C4-2B (cell line): ENCODE data around the gene ELFN1.
"Not testable (repeated sequence)": the region's sequence is repeated elsewhere in the genome, so short reads cannot be mapped to it uniquely, and the experiment has no call there.

ENCODE experiments used
- H3K27ac ChIP-seq: fragments of 450-650 bp; 2 replicates; pipeline ENCODE4 v1.5.1; 2017
- ZFX ChIP-seq: fragments of 450-650 bp; IDR thresholded peaks from 2 replicates; pipeline ENCODE4 v1.6.1; 2017
- TF ChIP-seq, protein P1 (sequence below): fragments of 450-650 bp; conservative IDR thresholded peaks from 2 replicates; pipeline ENCODE4 v1.5.1; 2017; ENCODE audit warnings: mild to moderate bottlenecking

ELFN1 gene

DNA sequence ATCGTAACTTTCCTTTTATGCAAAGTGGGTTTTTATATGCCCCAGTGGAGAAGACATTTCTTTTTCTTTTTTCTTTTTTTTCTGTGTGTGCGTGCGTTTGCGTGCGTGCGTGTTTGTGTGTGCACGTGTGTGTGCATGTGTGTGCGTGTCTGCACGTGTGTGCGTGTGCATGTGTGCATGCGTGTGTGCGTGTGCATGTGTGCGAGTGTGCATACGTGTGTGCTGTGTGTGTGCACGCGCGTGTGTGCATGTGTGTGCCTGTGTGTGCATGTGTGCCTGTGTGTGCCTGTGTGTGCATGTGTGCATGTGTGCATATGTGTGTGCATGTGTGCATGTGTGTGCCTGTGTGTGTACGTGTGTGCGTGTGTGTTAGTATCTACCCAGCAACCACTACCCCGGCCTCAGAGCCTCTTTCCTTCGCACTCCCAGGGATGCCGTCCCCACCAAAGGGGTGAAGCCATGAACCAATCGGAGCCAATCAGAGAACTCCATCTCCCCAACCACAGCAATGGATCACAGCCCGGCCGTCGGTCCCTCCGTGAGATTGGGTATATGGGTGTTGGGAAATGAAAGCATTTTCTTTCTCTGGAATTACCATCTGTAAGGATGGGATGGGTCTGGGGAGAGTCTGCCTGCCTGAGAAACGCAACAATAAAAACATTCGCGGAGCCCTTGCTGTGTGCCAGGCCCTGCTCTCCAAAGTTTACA lies 92.3 kb downstream of the ELFN1 start:
- TF ChIP-seq, protein P1, sequence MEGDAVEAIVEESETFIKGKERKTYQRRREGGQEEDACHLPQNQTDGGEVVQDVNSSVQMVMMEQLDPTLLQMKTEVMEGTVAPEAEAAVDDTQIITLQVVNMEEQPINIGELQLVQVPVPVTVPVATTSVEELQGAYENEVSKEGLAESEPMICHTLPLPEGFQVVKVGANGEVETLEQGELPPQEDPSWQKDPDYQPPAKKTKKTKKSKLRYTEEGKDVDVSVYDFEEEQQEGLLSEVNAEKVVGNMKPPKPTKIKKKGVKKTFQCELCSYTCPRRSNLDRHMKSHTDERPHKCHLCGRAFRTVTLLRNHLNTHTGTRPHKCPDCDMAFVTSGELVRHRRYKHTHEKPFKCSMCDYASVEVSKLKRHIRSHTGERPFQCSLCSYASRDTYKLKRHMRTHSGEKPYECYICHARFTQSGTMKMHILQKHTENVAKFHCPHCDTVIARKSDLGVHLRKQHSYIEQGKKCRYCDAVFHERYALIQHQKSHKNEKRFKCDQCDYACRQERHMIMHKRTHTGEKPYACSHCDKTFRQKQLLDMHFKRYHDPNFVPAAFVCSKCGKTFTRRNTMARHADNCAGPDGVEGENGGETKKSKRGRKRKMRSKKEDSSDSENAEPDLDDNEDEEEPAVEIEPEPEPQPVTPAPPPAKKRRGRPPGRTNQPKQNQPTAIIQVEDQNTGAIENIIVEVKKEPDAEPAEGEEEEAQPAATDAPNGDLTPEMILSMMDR: no peak
- TF ChIP-seq ZFX: no peak
- no peak overlapping the region for H3K27ac ChIP-seq

DNA sequence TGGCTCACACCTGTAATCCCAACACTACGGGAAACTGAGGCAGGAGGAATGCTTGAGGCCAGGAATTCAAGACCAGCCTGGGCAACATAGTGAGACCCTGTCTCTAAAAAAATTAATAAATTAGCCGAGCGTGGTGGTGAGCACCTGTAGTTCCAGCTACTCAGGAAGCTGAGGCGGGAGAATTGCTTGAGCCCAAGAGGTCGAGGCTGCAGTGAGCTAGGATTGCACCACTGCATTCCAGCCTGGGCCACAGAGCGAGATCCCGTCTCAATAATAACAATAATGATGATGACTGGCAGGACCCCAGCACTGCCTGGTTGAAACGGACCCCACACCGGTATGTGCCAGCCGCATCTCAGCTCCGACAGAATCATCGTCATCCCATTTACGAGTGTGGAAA lies 93.0 kb downstream of the ELFN1 start:
- TF ChIP-seq, protein P1: no peak
- no peak for TF ChIP-seq ZFX
- no peak overlapping the region for H3K27ac ChIP-seq

DNA sequence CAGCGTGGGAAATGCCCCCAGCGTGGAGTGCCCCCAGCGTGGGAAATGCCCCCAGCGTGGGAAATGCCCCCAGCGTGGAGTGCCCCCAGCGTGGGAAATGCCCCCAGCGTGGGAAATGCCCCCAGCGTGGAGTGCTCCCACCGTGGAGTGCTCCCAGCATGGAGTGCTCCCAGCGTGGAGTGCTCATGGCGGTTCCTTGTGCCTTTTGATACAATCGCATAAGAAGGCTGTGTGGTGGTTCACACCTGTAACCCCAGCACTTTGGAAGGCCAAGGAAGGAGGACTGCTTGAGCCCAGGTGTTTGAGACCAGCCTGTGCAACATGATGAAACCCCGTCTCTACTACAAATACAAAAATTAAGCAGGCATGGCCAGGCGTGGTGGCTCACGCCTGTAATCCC lies 93.8 kb downstream of the ELFN1 start:
- H3K27ac ChIP-seq: not testable (repeated sequence)

DNA sequence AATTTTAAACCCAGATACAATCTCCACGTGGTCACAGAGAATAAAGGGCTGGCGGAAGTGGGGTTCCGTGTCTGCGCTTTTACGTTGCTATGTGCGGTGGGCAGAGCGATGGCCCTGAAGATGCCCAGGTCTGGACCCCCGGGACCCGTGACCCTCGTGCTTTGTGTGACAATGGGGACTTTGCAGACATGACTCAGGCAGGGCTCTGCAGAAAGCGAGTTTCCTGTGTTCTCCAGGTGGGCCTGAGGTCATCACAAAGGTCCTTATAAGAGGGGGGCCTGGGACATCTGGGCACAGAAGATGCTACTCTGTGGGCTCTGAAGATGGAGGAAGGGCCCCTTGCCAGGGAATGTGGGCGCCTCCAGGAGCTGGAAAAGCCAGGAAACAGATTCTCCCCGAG lies 95.3 kb downstream of the ELFN1 start:
- no peak overlapping the region for H3K27ac ChIP-seq
- TF ChIP-seq ZFX: no peak
- TF ChIP-seq, protein P1: no peak

DNA sequence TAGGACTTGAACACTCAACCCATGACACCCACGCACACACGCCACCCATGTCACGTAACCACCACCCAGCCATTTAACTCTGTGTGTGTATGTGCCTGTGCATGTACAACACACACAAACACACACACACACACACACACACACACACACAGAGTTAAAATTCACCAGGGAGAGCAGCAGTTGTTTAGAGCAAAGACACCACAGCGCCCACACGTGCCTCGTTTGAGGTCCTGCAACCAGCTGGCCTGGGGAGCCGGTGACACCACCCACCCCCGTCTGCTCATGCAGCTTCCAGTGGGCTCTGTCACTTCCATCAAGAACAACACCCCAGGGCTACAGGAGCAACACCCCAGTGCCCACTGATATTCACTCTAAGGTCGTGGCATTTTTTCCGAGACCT lies 97.4 kb downstream of the ELFN1 start:
- no peak overlapping the region for H3K27ac ChIP-seq
- TF ChIP-seq, protein P1: no peak; the same call in 1 of the 2 replicates
- no peak for TF ChIP-seq ZFX

DNA sequence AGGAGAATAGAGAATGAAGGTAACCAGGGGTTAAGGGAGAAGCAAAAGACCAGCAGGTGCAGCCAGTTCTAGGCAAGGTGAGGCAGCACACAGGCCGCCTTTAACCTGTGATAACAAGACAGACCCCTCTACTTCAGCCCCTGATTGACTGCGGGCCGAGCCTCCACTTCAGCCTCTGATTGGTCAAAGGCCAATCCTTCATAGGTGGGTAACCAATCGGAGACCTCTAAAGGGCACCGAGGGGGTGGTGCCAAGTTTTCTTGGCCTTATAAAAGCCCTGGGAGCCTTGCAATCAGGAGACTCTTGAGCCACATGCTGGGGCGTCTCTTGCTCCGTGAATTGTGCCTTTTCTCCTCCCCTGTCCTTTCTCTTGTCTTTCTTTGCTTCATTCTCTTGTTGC lies 98.8 kb downstream of the ELFN1 start:
- TF ChIP-seq, protein P1: no peak
- no peak for TF ChIP-seq ZFX
- no peak overlapping the region for H3K27ac ChIP-seq

DNA sequence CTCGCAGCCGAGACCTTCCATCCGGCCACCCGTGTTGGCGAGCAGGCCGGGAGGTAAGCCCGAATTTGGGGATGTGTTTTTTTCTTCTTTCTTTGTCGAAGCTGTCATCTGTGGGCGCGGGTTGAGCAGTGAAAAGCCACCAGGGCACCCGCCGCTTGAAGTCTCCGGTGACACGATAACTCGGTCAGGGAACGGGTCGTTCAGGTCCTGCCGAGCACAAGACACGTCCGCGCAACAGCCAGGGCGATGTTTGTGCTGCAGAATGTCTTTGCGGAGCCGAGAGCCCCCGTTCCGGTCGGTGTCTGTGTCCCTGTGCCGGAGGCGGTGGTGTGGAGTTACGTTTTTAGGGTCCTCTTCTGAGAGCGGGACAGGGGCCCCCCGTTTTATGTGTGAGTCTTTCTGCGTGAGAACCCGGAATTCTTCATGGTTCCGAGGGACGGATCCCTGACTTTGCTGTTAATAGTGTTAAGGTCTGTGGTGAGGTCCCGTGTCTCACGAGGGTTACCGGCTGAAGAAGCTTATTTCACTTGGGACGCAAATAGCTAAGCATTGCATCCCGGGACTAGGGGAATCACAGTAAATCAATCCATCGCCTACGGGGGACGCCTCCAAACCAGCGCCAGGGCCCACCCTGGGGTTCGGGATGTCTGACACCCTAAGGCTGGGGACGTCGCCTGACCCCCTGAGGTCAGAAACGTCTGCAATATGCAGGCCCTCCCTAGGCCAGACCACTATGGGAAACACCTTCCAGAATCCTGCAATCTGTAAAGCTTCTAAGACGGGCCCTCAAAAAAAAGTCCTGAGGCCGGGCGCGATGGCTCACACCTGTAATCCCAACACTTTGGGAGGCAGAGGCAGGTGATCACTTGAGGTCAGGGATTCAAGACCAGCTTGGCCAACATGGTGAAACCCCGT lies 99.5 kb downstream of the ELFN1 start:
- H3K27ac ChIP-seq: no peak overlapping the region
- no peak for TF ChIP-seq ZFX
- TF ChIP-seq, protein P1: no peak
